HG03039 (cell line): ENCODE measurements around the gene ANKFN1.

ENCODE experiments used
- ATAC-seq: cut with Tn5 transposase; IDR thresholded peaks from one replicate; pipeline ENCODE4 v1.9.1; 2021; ENCODE audit warnings: mild to moderate bottlenecking, moderate library complexity; ENCODE audit not compliant: unreplicated experiment

Gene ANKFN1

DNA sequence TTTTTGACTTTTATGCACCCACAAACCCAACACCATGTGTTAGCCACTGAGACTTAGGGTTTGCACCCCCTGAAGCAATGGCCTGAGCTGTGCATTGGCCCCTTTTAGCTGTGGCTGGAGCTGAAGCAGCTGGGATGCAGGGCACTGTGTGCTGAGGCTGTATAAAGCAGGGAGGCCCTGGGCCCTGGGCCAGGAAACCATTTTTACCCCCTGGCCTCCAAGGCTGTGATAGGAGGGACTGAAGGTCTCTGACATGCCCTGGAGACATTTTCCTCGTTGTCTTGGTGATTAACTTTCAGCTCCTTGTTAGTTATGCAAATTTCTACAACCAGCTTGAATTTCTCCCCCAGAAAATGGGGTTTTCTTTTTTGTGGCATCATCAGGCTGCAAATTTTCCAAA is 6.7 kb upstream of the ANKFN1 start:
- no peak for ATAC-seq

DNA sequence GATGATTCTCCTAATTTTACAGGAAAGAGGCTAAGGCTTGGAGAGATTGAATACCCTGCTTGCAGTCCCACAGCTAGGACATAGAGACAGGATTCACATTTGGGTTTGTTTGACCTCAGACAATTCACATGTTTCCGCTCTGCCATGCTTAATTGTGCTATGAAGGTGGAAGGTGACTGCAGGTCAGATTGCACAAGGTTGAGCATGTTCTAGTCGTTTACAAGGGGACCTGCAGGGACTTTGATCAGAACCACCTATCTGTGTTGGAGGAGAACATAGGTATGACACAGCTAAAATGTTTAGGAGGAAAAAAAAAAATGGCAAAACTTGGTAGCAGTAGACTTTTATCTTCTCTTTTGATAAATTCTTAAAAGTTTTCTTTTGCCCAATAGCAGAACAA is 4.9 kb upstream of the ANKFN1 start:
- ATAC-seq, result no peak

GRCh38 chr17:56149266-56150036 is 3.8 kb upstream of the ANKFN1 start:
- ATAC-seq, result no peak

DNA sequence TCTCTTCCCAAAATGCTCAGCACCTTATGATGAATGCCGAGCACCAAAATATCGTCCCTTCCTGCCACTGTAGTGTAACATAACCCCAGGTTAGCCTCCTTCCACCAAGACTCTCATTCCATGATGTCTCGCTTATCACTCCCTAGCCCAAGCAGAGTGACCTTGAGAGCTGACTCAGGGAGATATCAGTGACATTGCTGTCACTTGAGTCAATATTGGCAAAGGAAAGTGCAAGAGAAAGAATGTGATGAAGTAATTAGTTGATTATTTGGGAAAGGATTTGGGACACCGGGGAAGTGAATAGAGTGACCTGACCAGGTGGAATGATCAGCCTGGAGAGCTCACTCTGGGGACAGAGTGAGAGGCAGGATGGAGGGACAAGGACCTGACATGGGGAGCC is 2.6 kb upstream of the ANKFN1 start:
- ATAC-seq, result no peak

DNA sequence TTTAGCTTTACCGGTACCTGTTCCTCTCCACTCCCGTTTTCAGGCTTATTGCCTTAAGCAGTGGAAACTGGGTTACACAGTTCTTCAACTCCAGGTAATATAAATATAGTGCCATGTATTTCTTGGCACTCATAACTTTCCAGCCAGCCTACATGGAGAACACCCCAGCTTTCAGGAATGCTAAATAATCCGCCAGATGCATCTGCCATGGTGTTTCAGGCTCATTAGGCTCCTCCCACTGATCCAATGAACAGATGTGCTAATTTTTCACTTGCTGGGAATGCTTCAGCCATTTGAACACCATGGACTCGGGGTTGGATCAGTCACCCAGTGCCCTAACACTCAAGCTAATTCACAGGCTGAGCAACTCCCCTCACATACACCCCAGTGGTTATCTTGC is 4.6 kb downstream of the ANKFN1 start:
- no peak for ATAC-seq

- no peak for ATAC-seq
Observed at GRCh38 chr17:56158344-56158743, 5.1 kb downstream of the ANKFN1 start.

DNA sequence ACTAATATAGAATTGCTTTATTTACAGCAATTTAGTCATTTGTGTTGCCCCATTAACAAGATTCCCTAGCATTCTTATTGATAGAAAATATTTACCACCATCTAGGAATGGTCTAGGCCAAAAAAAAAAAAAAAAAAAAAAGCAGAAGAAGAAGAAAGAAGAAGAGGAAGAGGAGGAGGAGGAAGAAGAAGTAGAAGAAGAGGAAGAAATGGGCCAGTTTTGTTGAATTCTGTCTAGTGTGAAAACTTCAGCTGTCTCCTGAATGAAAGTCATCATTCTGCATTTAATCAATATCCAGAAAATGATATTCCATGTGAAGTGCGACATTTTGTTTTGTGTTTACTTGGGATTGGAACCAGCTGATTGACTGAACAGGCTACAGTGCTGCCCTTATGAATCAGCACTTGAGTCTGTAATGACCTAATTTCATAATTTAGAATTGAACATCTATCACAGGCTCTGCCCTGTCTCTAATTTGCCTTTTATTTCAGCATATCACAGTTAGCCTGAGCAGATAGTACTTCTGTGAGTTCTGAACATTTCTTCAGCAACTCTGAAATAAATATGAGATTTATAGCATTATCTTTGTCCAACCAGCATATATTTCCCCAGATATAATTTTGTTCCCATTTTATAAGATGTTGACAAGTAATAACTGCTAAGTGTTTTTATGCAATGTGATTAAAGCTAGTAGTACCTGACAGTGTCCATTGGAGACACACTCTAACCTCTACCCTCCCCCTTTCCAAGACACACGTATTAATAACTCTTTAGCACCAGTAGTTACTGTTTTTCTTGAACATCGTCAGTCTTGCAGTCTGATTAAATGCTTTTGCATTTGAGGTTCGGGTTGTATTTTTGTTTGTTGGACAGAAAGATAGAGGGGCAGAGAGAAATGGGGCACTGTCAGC is 5.9 kb downstream of the ANKFN1 start:
- ATAC-seq, result no peak

DNA sequence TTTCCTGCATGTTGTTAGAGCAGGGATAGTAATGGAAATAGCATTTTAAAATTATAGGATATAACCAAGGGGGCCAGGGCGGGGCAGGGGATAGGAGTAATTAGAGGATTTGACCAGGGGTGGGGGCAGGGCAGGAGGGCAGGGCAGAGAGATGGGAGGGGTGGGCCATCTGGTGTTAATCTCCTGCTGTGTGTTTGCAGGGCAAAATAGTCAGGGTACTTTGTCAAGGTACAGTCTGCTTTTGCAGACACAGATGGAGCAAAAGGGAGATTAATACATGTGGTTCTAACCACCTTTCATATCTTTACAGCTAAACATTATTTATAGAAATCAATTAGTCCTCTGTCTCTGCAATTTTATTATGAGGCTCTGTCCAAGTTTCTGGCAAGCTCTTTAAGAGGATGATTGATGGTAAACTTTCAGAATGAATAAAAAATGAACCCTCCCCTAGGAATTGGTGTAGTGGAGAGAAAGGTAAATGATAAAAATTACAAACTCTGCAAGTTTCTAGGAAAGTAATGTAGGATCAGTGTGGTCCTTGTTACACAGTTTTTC is 6.6 kb downstream of the ANKFN1 start:
- ATAC-seq, result no peak

GRCh38 chr17:56160422-56160821 is 7.1 kb downstream of the ANKFN1 start:
- no peak for ATAC-seq

GRCh38 chr17:56165072-56165641 is 11.9 kb downstream of the ANKFN1 start:
- no peak for ATAC-seq

- ATAC-seq, result no peak
Observed at GRCh38 chr17:56167491-56167890, 14.2 kb downstream of the ANKFN1 start.

GRCh38 chr17:56169621-56170020 is 16.3 kb downstream of the ANKFN1 start:
- no peak for ATAC-seq

GRCh38 chr17:56171186-56171959 is 18.1 kb downstream of the ANKFN1 start:
- no peak for ATAC-seq

DNA sequence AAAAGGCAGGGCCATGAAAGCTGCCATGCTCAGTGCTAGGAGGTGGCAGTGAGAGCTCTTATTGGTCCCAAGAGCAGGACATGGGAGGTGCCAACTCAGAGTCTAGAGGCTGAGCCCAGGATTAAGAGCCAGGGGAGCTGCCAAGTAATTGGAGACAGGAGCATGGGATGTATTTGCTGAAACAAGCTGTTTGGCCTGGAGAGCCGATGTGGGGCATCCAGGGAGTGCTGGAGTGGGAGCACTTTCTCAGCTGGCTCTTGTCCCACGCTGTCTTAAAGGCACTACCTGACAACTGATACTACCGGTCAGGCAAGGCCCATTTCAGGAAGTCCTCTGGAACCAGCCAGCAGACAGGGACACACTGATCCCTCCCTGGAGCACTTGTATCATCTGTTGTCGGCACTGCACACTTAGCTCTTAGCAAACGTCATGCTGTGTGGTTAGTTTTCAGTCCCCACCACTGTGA is 19.3 kb downstream of the ANKFN1 start:
- no peak for ATAC-seq

- no peak for ATAC-seq
Observed at GRCh38 chr17:56173026-56173425, 19.8 kb downstream of the ANKFN1 start.

GRCh38 chr17:56173958-56174835 is 20.9 kb downstream of the ANKFN1 start:
- ATAC-seq, result no peak

DNA sequence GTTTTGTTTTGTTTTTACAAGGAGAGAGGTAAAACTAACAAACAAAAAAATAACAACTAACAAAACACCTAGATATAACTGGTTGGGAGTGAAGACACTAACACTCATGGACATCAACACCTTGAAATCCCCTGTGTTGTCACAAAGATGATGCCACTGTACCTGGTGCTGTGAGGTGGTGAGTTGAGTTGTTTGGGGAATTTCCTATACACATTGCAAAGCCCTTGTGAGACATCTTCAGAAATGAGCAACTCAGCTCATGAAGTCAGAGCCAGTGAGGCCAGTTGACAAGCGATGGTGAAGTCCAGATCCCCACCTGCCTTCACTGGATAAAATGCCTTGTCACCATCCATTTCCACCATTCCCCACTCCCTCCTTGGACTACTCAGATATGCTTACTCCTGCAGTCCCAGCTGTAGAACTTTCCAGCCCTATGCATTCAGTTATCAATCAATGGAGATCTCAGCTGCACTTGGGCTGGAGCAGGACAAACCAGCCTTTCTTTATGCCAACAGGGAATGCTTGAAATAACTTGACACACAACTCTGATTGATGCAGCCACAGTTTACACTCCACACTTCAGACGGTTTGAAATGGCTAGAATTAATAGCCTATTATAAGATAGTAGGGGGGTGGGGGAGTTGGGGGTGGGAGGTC is 22.2 kb downstream of the ANKFN1 start:
- no peak for ATAC-seq

- ATAC-seq, result no peak
Observed at GRCh38 chr17:56176091-56176490, 22.8 kb downstream of the ANKFN1 start.

GRCh38 chr17:56177361-56177760 is 24.1 kb downstream of the ANKFN1 start:
- no peak for ATAC-seq
